HG02763 (cell line): ENCODE measurements around the gene ZNF341.

ENCODE experiments used
- ATAC-seq: cut with Tn5 transposase; IDR thresholded peaks from one replicate; pipeline ENCODE4 v1.9.1; 2021; ENCODE audit warnings: mild to moderate bottlenecking, moderate library complexity; ENCODE audit not compliant: unreplicated experiment

Gene ZNF341

GRCh38 chr20:33766686-33767085 lies 34.9 kb downstream of the ZNF341 start:
- ATAC-seq = no peak

GRCh38 chr20:33767777-33768138 lies 36.0 kb downstream of the ZNF341 start:
- ATAC-seq = no peak

GRCh38 chr20:33769043-33769442 lies 37.2 kb downstream of the ZNF341 start:
- ATAC-seq = no peak

DNA sequence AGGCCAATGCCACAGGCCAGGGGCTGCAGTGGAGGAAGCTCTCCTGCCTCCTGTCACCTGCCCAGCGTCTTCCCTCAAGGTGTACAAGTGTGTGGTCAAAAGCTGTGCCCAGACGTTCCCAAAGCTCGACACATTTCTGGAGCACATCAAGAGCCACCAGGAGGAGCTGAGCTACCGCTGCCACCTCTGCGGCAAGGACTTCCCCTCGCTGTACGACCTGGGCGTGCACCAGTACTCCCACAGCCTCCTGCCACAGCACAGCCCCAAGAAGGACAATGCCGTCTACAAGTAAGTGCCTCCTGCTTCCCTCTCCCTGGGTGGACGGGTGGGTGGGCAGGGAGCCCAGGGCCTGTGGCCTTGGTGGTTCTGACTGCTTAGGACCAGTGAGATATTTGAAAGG lies 38.2 kb downstream of the ZNF341 start:
- ATAC-seq = no peak

GRCh38 chr20:33771938-33772337 lies 40.1 kb downstream of the ZNF341 start:
- no peak for ATAC-seq

DNA sequence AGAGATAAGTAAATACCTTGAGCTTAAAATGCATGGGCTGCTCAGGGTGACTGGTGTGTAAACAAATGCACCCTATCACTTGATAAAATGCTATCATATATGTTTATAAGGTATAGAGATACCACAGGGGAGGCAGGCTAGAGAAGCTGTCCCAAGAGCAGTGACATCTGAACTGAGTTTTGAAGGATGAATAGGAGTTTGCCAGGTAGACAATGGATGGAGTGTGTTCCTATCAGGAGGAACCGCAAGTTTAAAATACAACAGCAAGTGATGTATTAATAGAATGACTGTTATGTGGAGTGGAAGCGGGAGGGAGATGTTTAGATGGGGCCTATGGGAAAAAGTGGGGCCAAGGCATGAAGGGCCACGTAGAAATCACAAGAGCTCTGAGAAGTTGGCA lies 40.6 kb downstream of the ZNF341 start:
- ATAC-seq = no peak

DNA sequence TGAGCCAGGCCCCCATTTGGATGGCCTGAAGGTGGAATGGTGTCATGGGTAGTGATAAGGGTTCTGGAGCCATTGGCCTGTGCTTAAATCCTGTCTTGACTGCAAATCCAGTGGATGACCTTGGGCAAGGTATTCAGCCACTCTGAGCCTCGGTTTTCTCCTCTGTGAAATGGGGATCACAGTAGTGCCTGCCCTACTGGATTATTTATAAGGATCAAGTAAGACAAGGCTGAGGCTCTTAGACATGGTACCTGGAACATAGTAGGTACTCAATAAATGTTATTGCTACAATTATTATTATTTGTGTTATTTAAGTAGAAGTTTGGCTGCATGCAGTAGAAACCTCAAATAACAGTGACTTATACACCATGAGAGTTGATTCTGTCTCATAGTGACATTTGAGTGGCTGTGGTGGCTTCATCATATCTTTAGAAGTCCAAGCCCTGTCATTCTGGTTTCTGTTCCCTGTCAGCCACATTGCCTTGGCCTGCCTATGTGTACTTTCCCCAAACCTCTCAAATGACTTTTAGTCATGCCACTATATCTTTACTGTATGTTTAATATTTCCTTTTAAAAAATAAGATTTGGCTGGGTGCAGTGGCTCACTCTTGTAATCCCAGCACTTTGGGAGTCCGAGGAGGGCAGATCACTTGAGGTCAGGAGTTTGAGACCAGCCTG lies 41.8 kb downstream of the ZNF341 start:
- no peak for ATAC-seq

DNA sequence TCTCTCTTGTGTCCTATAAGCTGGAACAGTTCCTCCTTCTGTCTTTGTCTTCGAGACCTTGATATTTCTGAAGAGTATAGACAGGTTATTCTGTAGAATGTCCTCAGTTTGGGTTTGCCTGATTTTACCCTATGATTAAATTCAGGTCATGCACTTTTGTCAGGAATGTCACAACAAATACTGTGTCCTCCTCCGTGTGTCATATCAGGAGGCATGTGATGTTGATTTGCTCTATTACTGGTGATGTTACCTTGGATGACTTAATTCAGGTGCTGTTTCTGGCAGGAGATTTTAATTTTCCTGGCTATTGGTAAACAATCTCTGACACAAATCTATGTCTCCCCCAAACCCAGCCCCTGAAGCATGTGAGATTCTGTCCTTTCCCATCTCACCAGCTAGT lies 46.0 kb downstream of the ZNF341 start:
- no peak for ATAC-seq

GRCh38 chr20:33781133-33781532 lies 49.3 kb downstream of the ZNF341 start:
- ATAC-seq = no peak

GRCh38 chr20:33781945-33782344 lies 50.1 kb downstream of the ZNF341 start:
- ATAC-seq = no peak

- no peak for ATAC-seq
Measured at GRCh38 chr20:33783256-33783655, 51.5 kb downstream of the ZNF341 start.

DNA sequence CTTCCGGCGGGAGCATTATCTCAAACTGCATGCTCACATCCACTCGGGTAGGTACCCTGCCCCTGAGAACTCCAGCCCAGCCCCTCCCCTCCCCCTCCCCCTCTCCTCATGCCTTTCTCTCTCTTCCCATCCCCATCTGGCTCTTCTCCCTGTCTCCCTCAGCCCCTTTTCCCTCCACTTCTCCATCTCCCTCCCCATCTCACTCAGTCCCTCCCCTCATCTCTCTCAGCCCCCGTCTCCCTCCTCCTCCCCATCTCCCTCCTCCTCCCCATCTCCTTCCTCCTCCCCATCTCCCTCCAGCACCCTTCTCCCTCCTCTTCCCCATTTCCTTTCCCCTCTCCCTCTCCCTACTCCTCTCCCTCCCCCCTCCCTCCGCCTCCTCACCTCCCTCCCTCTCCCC lies 52.0 kb downstream of the ZNF341 start:
- no peak for ATAC-seq

DNA sequence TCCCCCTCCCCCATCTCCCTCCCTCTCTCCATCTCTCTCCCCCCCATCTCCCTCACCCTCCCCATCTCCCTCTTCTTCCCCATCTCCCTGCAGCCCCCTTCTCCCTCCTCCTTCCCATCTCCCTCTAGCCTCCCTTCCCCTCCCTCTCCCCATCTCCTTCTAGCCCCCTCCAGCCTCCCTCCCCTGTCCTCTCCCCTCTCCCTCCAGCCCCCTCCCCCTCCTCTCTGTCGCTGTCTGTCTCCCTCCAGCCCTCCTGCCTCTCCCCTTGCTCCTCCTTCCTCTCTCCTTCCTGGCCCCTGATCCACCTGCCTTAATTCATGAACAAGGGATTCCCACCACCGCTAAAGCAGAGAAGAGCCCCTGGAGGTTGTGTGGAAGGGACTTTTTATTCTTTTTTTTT lies 52.4 kb downstream of the ZNF341 start:
- no peak for ATAC-seq

DNA sequence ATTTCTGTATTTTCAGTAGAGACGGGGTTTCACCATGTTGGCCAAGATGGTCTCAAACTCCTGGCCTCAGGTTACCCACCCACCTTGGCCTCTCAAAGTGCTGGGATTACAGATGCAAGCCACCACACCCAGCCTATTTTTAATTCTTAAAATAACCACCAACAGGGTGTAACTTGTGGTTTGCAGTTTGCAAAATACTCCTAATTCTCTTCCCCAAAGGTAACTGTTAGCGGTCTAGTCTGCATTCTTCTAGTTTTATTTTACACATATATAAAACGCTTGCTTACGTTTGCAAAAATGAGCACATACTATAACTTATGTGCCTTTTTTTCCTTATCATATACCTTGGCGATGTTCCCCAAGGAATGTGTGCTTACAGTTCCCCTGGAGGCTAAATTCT lies 53.7 kb downstream of the ZNF341 start:
- ATAC-seq = no peak

- ATAC-seq = no peak
Measured at GRCh38 chr20:33787253-33787891, 55.6 kb downstream of the ZNF341 start.

- ATAC-seq = no peak
Measured at GRCh38 chr20:33788351-33789049, 56.7 kb downstream of the ZNF341 start.

GRCh38 chr20:33789109-33789857 lies 57.5 kb downstream of the ZNF341 start:
- ATAC-seq = no peak

GRCh38 chr20:33789858-33790182 lies 58.0 kb downstream of the ZNF341 start:
- ATAC-seq = no peak

- ATAC-seq = no peak
Measured at GRCh38 chr20:33790566-33790965, 58.8 kb downstream of the ZNF341 start.

GRCh38 chr20:33791021-33791420 lies 59.2 kb downstream of the ZNF341 start:
- ATAC-seq = no peak

DNA sequence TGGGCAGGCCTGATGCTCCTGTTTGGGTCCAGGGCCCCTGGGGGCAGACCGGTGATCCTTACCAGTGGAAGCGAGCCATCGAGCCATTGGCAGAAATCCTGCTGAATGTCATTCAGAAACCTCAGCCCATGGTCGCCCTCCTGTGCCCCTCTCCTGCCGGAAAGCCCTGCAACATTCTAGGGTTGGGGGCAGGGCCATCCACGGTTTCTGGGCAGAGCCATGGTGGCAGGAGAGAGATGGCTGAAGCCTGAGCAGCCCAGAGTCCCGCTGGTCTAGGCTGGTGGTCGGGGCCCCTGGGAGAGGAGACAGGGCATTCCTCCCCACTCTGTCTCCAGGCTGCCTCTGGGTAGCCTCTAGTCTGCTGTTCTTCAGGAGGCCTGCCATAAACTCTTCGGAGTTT lies 59.7 kb downstream of the ZNF341 start:
- no peak for ATAC-seq
